ENCODE data around the gene PPP6R3. TPM values are rescaled to one million over a fixed set of nuclear protein-coding genes. Genes with fewer than 3 reads are reported as not detected.
"Not testable (repeated sequence)": the region's sequence is repeated elsewhere in the genome, so short reads cannot be mapped to it uniquely, and the experiment has no call there.

PPP6R3 gene
- 95.9 and 133 TPM in 2 replicates for total RNA-seq

- peak in 1 of 2 donors; percentile 56 for DNase-seq (ENCODE audit: low read depth in 2 of 2)
These were observed at the start of gene PPP6R3 for GRCh38 chr11:68460741-68461574. Gene PPP6R3, plus strand, starts transcription at chr11:68460752. Its CDS starts 76,913 bp downstream, at chr11:68537665.

DNA sequence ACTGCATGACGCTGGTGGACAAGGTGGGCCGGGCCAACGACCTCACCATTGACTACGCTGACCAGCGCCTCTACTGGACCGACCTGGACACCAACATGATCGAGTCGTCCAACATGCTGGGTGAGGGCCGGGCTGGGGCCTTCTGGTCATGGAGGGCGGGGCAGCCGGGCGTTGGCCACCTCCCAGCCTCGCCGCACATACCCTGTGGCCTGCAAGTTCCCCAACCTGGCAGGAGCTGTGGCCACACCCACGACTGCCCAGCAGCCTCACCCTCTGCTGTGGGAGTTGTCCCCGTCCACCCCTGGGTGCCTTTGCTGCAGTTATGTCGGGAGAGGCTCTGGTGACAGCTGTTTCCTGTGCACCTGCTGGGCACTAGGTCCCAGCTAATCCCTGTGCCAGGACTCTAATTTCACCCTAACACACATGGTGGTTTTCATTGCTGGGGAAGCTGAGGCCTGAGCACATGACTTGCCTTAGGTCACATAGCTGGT lies 49.0 kb upstream of the PPP6R3 start:
- no peak for DNase-seq (ENCODE audit: low read depth in 2 of 2)

DNA sequence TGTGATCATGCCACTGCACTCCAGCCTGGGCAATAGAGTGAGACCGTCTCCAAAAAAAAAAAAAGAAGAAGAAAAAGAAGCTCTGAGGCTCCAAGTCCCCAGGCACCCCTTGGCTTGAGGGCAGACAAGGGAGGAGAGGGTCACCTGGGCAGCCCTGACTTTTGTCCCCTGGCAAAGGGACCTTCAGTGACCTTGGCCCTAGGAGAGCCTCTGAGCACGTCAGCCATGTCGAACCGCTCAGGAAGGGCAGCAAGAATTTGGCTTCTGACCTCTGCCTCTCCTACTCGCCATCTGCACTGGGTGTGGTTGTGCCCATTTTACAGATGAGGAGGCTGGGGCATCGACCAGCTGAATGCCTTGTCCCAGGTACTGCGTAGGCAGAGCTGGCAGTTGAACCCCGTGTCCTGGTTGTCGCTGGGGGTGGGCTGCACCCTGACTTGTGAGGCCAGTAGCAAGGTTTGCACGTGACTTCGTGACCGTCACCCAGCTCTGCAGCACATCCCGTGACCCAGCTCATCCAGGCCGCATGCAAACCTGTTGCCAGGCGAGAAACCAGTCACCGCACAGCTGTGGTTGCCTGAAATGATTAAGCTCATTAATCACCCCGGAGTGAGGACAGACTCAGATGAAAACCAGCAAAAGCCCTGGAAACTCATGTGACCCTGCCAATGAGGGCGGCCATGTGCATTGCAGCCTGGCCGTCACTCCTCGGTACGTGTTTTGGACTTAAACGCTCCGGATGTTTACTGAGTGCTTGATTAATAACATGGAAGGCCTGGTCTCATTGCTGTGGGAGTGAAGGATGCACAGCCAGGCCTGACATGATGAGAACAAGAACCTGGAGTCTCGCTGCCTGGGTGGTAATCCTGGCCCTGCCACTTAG lies 47.7 kb upstream of the PPP6R3 start:
- peak; percentile 36 to 62 for DNase-seq (ENCODE audit: low read depth in 2 of 2)

GRCh38 chr11:68413591-68413999 lies 47.0 kb upstream of the PPP6R3 start:
- DNase-seq (ENCODE audit: low read depth in 2 of 2): peak in 1 of 2 donors; percentile 38

GRCh38 chr11:68414496-68415221 lies 45.9 kb upstream of the PPP6R3 start:
- DNase-seq (ENCODE audit: low read depth in 2 of 2): peak; percentile 90 to 97

DNA sequence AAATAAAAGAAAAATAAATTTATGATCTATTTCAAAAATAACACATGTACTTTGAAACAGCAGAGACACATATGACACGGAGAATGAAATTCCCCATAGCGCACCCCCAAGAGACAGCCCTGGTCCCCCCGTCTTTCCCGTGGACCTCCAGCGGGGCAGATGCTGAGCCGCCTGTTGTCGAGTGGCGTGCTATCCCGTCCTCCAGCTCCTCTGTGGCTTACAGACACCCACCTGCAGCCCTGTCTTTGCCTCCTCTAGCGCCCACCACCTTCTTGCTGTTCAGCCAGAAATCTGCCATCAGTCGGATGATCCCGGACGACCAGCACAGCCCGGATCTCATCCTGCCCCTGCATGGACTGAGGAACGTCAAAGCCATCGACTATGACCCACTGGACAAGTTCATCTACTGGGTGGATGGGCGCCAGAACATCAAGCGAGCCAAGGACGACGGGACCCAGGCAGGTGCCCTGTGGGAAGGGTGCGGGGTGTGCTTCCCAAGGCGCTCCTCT lies 44.4 kb upstream of the PPP6R3 start:
- no peak for DNase-seq (ENCODE audit: low read depth in 2 of 2)

- no peak for DNase-seq (ENCODE audit: low read depth in 2 of 2)
These were observed 41.9 kb upstream of the PPP6R3 start for GRCh38 chr11:68418648-68419047.

- no peak for DNase-seq (ENCODE audit: low read depth in 2 of 2)
These were observed 40.4 kb upstream of the PPP6R3 start for GRCh38 chr11:68420171-68420570.

DNA sequence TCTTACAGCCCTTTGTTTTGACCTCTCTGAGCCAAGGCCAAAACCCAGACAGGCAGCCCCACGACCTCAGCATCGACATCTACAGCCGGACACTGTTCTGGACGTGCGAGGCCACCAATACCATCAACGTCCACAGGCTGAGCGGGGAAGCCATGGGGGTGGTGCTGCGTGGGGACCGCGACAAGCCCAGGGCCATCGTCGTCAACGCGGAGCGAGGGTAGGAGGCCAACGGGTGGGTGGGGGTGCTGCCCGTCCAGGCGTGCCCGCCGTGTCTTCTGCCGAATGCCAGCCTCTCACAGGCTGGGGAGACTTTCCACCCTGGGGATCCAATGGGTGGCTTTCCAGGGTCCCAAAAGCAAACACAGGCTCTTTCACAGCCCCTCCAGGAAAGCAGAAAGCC lies 37.1 kb upstream of the PPP6R3 start:
- no peak for DNase-seq (ENCODE audit: low read depth in 2 of 2)

- DNase-seq (ENCODE audit: low read depth in 2 of 2): no peak
These were observed 36.4 kb upstream of the PPP6R3 start for GRCh38 chr11:68424101-68424632.

DNA sequence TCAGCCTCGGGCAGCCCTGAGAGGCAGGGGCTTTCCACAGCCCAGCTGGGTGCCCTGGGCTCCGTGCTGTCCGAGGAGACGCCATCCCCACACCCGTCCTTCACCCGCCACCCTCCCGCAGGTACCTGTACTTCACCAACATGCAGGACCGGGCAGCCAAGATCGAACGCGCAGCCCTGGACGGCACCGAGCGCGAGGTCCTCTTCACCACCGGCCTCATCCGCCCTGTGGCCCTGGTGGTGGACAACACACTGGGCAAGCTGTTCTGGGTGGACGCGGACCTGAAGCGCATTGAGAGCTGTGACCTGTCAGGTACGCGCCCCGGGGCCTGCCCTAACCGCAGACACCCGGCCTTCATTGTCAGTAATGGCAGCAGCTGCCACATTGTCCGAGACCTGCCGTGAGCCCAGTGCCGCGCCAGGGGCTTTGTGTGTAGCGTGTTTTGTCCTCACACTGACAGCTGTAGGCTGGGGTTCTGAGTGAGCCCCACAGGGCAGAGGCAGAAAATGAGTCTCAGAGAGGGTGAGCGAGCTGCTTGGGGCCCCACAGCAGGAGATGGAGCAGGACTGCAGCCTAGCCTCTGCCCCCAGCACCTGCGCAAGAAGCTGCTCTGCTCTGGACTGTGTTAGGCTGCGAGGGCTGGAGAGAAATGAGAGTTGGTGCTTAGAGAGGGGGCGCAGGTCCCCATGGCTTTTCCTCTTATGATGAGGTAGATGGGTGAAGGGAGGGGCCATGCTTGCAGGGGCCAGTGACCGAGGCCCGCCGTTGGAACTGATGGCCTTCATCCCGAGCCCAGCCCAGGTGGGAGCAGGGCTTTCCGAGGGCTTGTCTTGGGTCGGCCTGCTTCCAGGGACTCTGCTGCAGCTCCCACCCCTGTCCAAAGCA lies 35.3 kb upstream of the PPP6R3 start:
- DNase-seq (ENCODE audit: low read depth in 2 of 2): no peak

DNA sequence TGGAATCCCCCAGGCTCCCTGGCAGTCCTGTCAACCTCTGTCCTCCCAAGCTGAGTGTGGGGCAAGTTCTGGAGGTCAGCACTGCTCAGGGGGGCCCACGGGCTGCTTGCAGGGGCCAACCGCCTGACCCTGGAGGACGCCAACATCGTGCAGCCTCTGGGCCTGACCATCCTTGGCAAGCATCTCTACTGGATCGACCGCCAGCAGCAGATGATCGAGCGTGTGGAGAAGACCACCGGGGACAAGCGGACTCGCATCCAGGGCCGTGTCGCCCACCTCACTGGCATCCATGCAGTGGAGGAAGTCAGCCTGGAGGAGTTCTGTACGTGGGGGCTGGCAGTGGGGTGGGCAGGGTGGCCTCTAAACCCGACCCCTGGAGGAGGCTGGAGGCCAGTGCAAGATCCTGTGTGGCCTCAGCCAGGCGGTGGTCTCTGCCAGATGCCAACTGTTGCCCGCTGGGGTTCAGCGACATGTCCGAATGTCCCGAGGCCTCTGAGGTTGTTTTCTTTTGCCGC lies 34.6 kb upstream of the PPP6R3 start:
- DNase-seq (ENCODE audit: low read depth in 2 of 2): no peak

DNA sequence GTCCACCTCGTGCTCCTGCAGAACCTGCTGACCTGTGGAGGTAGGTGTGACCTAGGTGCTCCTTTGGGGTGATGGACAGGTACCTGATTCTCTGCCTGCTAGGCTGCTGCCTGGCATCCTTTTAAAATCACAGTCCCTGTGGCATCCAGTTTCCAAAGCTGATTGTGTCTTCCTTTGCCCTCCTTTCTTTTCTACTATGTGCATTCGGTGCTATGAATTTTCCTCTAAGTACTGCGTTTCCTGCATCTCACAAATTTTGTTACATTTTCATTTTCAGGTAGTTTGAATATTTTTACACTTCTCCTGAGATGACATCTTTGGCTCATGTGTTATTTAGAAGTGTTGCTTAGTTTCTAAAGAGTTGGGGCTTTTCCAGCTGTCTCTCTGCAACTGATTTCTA lies 30.9 kb upstream of the PPP6R3 start:
- DNase-seq (ENCODE audit: low read depth in 2 of 2): no peak

- DNase-seq (ENCODE audit: low read depth in 2 of 2): no peak
These were observed 30.2 kb upstream of the PPP6R3 start for GRCh38 chr11:68430384-68430783.

- no peak for DNase-seq (ENCODE audit: low read depth in 2 of 2)
These were observed 29.8 kb upstream of the PPP6R3 start for GRCh38 chr11:68430801-68431200.

GRCh38 chr11:68431984-68432645 lies 28.4 kb upstream of the PPP6R3 start:
- DNase-seq (ENCODE audit: low read depth in 2 of 2): no peak

GRCh38 chr11:68432874-68433273 lies 27.7 kb upstream of the PPP6R3 start:
- no peak for DNase-seq (ENCODE audit: low read depth in 2 of 2)

DNA sequence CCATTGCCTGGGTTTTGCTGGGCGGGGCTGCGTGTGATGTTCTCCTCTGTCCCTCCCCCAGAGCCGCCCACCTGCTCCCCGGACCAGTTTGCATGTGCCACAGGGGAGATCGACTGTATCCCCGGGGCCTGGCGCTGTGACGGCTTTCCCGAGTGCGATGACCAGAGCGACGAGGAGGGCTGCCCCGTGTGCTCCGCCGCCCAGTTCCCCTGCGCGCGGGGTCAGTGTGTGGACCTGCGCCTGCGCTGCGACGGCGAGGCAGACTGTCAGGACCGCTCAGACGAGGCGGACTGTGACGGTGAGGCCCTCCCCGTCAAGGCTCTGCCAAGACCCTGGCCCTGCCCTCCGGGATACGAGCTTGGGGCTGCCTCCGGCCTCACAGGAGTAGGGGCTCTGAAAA lies 27.0 kb upstream of the PPP6R3 start:
- no peak for DNase-seq (ENCODE audit: low read depth in 2 of 2)

- not testable (repeated sequence) for DNase-seq (ENCODE audit: low read depth in 2 of 2)
These were observed 26.4 kb upstream of the PPP6R3 start for GRCh38 chr11:68434159-68434558.

Data from lung microvascular endothelial cell (primary cell).